ENCODE data around the gene TENM4. TPM values are rescaled to one million over a fixed set of nuclear protein-coding genes. Genes with fewer than 3 reads are reported as not detected.

The TENM4 gene
- total RNA-seq, 1 experiment from 2014 or later, result 9.9 TPM

DNA sequence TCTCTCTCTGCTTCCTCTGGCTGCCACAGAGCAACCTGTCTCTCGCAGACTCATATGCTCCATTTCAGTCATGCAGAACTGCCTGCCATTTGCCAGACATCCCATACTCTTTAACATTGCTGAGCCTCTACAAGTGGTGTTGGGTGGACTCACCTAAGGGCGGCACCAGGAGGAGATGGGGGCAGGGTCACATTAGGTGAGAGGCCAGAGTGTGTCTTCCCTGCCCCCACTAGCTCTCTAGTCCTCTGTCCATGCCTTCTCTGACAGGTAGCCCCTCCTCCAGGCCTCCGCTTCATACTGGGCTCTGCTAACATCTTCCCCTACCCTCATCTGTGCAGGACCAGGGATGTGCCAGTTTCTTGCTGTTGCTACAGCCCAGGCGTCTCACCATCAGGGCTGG lies 366.3 kb downstream of the TENM4 start:
- Mint-ChIP-seq H3K4me1 (ENCODE audit: insufficient read depth, unreplicated experiment) (no peaks in the 10 kb centered on the region), H3K27ac (ENCODE audit: low read depth, unreplicated experiment) (no peak overlapping the region), H3K4me3 (ENCODE audit: unreplicated experiment) (no peak overlapping the region), H3K9me3 (ENCODE audit: unreplicated experiment) (no peaks in the 10 kb centered on the region), H3K36me3 (ENCODE audit: insufficient read depth, unreplicated experiment) (no peaks in the 10 kb centered on the region), H3K27me3 (ENCODE audit: insufficient read depth, unreplicated experiment) (no peaks in the 10 kb centered on the region)
- ChIA-PET CTCF (interaction anchor here (1.0 to 1.7 kb wide), 4 partner anchors 14 to 359 kb away, joined by 3 to 4 read pairs (median 4); no protein-coding TSS in a partner anchor), POLR2A (no interaction called here)
- DNase-seq (ENCODE audit: unreplicated experiment), result no peak
- intact Hi-C loops (cut with micrococcal nuclease), result no loop called here
- TF ChIP-seq, protein P1, sequence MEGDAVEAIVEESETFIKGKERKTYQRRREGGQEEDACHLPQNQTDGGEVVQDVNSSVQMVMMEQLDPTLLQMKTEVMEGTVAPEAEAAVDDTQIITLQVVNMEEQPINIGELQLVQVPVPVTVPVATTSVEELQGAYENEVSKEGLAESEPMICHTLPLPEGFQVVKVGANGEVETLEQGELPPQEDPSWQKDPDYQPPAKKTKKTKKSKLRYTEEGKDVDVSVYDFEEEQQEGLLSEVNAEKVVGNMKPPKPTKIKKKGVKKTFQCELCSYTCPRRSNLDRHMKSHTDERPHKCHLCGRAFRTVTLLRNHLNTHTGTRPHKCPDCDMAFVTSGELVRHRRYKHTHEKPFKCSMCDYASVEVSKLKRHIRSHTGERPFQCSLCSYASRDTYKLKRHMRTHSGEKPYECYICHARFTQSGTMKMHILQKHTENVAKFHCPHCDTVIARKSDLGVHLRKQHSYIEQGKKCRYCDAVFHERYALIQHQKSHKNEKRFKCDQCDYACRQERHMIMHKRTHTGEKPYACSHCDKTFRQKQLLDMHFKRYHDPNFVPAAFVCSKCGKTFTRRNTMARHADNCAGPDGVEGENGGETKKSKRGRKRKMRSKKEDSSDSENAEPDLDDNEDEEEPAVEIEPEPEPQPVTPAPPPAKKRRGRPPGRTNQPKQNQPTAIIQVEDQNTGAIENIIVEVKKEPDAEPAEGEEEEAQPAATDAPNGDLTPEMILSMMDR (IDR thresholded peaks at IDR 0.05; ENCODE audit: unreplicated experiment), result no peak
- no TSS peak for BruUV-seq (replicated peaks)

DNA sequence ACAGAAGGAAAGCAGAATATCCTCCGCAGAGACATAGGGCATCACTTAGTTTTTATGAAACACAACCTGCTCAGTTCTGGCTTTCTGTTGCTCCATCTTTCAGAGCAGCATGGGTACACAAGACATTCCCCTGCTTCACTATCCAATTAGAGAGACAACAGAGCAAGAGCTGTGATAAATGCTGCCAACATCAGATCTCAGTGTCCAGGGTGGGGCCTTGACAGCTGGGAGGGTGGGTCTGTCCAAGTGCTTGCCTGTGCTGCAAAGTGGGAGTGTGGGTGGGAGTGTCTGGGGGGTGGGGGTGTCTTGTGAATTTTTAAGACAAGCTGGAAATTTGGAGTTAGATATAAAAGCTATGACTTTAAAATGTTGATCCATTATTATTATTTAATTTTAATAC lies 369.6 kb downstream of the TENM4 start:
- TF ChIP-seq, protein P1 (IDR thresholded peaks at IDR 0.05; ENCODE audit: unreplicated experiment), result no peak
- Mint-ChIP-seq H3K9me3 (ENCODE audit: unreplicated experiment) (no peaks in the 10 kb centered on the region), H3K27ac (ENCODE audit: low read depth, unreplicated experiment) (no peak overlapping the region), H3K4me3 (ENCODE audit: unreplicated experiment) (no peak overlapping the region), H3K36me3 (ENCODE audit: insufficient read depth, unreplicated experiment) (no peaks in the 10 kb centered on the region), H3K4me1 (ENCODE audit: insufficient read depth, unreplicated experiment) (no peaks in the 10 kb centered on the region), H3K27me3 (ENCODE audit: insufficient read depth, unreplicated experiment) (no peaks in the 10 kb centered on the region)
- no peak for DNase-seq (ENCODE audit: unreplicated experiment)
- BruUV-seq (replicated peaks), result no TSS peak
- POLR2A ChIA-PET, result no interaction called here
- CTCF ChIA-PET, result interaction anchor here (0.6 to 2.1 kb wide), 5 partner anchors 15 to 426 kb away, joined by 3 to 8 read pairs (median 4); no protein-coding TSS in a partner anchor
- intact Hi-C loops (cut with micrococcal nuclease), result no loop called here

DNA sequence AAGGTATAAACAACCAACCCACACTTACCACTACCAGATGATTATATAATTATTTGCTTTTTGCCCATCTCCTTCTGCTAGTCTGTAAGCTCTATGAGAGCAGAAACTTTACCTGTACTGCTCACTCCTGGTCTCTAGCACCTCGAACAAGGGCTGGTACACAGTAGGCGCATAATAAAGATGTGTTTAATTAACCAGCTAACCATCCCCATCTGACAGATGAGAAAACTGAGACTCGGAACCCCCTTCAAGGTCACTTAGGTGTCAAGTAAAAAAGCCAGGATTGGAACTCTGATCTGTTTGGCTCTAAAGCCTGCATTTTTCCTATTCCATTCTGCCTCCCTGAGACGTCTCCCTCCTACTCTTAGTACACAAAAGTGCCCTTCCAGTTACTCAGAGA lies 370.3 kb downstream of the TENM4 start:
- POLR2A ChIA-PET, result no interaction called here
- no TSS peak for BruUV-seq (replicated peaks)
- Mint-ChIP-seq H3K4me3 (ENCODE audit: unreplicated experiment) (no peak overlapping the region), H3K27me3 (ENCODE audit: insufficient read depth, unreplicated experiment) (no peaks in the 10 kb centered on the region), H3K4me1 (ENCODE audit: insufficient read depth, unreplicated experiment) (no peaks in the 10 kb centered on the region), H3K9me3 (ENCODE audit: unreplicated experiment) (no peaks in the 10 kb centered on the region), H3K36me3 (ENCODE audit: insufficient read depth, unreplicated experiment) (no peaks in the 10 kb centered on the region), H3K27ac (ENCODE audit: low read depth, unreplicated experiment) (no peak overlapping the region)
- intact Hi-C loops (cut with micrococcal nuclease), result no loop called here
- CTCF ChIA-PET, result interaction anchor here (0.6 to 2.1 kb wide), 5 partner anchors 14 to 424 kb away, joined by 3 to 8 read pairs (median 3); no protein-coding TSS in a partner anchor
- no peak for DNase-seq (ENCODE audit: unreplicated experiment)
- TF ChIP-seq, protein P1 (IDR thresholded peaks at IDR 0.05; ENCODE audit: unreplicated experiment), result no peak

DNA sequence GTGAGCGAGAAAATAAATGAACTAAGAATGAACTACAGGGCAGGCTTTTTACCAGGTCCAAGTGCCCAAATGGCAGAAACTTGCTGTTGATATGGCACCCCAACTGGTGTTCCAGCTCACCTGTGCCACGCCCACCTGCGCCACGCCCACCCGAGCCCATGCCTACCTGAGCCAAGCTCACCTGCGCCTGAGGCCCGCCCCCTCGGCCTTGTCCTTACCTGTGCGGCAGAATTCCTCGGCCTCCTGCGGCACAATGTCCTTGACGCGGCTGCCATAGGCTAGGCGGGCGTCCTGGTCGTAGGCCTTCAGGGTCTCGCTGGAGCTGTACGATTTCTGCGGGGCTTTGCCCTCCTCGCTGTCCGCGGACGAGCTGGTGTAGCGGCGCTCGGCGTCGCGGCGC lies 371.3 kb downstream of the TENM4 start:
- H3K4me3 Mint-ChIP-seq (ENCODE audit: unreplicated experiment), result no peak overlapping the region
- ChIA-PET POLR2A (no interaction called here), CTCF (interaction anchor here (0.7 to 1.7 kb wide), 2 partner anchors 31 to 91 kb away, joined by 4 to 5 read pairs; no protein-coding TSS in a partner anchor)
- TF ChIP-seq, protein P1 (IDR thresholded peaks at IDR 0.05; ENCODE audit: unreplicated experiment), result no peak
- H3K27me3 Mint-ChIP-seq (ENCODE audit: insufficient read depth, unreplicated experiment), result no peaks in the 10 kb centered on the region
- no peaks in the 10 kb centered on the region for H3K9me3 Mint-ChIP-seq (ENCODE audit: unreplicated experiment)
- H3K36me3 Mint-ChIP-seq (ENCODE audit: insufficient read depth, unreplicated experiment), result no peaks in the 10 kb centered on the region
- no peak overlapping the region for H3K27ac Mint-ChIP-seq (ENCODE audit: low read depth, unreplicated experiment)
- intact Hi-C loops (cut with micrococcal nuclease), result no loop called here
- no peaks in the 10 kb centered on the region for H3K4me1 Mint-ChIP-seq (ENCODE audit: insufficient read depth, unreplicated experiment)
- DNase-seq (ENCODE audit: unreplicated experiment), result no peak
- BruUV-seq (replicated peaks), result no TSS peak

Data from MCF 10A (cell line).